ENCODE measurements around the gene CLTA. TPM values are rescaled to one million over a fixed set of nuclear protein-coding genes. Genes with fewer than 3 reads are reported as not detected.
"Not testable (repeated sequence)": the region's sequence is repeated elsewhere in the genome, so short reads cannot be mapped to it uniquely, and the experiment has no call there.

CLTA gene
- polyA plus RNA-seq, 1 experiment = 364 TPM

DNA sequence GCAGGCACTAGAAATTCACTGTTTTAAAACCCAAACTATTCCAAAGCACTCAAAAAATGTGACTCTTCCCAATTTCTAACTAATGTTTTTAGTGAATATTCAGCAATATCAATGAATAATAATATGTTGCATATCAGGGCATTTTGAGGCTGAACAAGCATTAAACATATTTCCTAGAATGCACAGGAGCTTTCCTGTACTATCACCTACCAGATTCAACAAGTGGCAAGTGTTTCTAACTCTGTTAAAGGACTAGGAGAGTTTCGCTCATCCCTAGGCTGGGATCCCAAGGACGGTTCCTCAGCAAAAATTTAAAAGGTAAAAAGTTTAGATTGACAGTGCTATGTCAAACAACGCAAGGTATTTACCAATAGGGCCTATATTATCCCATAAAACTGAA lies 46.5 kb downstream of the CLTA start:
- TF ChIP-seq, protein P1, sequence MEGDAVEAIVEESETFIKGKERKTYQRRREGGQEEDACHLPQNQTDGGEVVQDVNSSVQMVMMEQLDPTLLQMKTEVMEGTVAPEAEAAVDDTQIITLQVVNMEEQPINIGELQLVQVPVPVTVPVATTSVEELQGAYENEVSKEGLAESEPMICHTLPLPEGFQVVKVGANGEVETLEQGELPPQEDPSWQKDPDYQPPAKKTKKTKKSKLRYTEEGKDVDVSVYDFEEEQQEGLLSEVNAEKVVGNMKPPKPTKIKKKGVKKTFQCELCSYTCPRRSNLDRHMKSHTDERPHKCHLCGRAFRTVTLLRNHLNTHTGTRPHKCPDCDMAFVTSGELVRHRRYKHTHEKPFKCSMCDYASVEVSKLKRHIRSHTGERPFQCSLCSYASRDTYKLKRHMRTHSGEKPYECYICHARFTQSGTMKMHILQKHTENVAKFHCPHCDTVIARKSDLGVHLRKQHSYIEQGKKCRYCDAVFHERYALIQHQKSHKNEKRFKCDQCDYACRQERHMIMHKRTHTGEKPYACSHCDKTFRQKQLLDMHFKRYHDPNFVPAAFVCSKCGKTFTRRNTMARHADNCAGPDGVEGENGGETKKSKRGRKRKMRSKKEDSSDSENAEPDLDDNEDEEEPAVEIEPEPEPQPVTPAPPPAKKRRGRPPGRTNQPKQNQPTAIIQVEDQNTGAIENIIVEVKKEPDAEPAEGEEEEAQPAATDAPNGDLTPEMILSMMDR (IDR thresholded peaks at IDR 0.05; ENCODE audit: low read depth, low read length) = no peak
- no peaks in the 10 kb centered on the region for H3K27me3 ChIP-seq (ENCODE audit: control insufficient read depth, insufficient read depth, low read length)
- no peak overlapping the region for H3K27ac ChIP-seq (ENCODE audit: low read depth, low read length)
- no peak for DNase-seq (ENCODE audit: low read depth, low spot score)
- POLR2A ChIA-PET = interaction anchor here (0.5 kb wide), 1 partner anchor 238 kb away, joined by 8 read pairs; no protein-coding TSS in a partner anchor
- H3K4me3 ChIP-seq (ENCODE audit: low read depth, low read length) = no peak overlapping the region
- no peaks in the 10 kb centered on the region for H3K9me3 ChIP-seq (ENCODE audit: control insufficient read depth, insufficient read depth, low read length)
- CTCF ChIA-PET = interaction anchor here (0.7 kb wide), 1 partner anchor 92 kb away, joined by 3 read pairs; no protein-coding TSS in a partner anchor

GRCh38 chr9:36239205-36239604 lies 48.5 kb downstream of the CLTA start:
- H3K27ac ChIP-seq (ENCODE audit: low read depth, low read length); POLR2A ChIA-PET; H3K9me3 ChIP-seq (ENCODE audit: control insufficient read depth, insufficient read depth, low read length); DNase-seq (ENCODE audit: low read depth, low spot score); H3K27me3 ChIP-seq (ENCODE audit: control insufficient read depth, insufficient read depth, low read length); H3K4me3 ChIP-seq (ENCODE audit: low read depth, low read length): not testable (repeated sequence)
- CTCF ChIA-PET = interaction anchor here (1.2 kb wide), 1 partner anchor 90 kb away, joined by 3 read pairs; no protein-coding TSS in a partner anchor

GRCh38 chr9:36239675-36240074 lies 49.0 kb downstream of the CLTA start:
- H3K27ac ChIP-seq (ENCODE audit: low read depth, low read length); POLR2A ChIA-PET; H3K4me3 ChIP-seq (ENCODE audit: low read depth, low read length); DNase-seq (ENCODE audit: low read depth, low spot score); H3K27me3 ChIP-seq (ENCODE audit: control insufficient read depth, insufficient read depth, low read length); H3K9me3 ChIP-seq (ENCODE audit: control insufficient read depth, insufficient read depth, low read length): not testable (repeated sequence)
- CTCF ChIA-PET = interaction anchor here (1.2 to 1.3 kb wide), 2 partner anchors 90 to 211 kb away, joined by 3 read pairs; no protein-coding TSS in a partner anchor

DNA sequence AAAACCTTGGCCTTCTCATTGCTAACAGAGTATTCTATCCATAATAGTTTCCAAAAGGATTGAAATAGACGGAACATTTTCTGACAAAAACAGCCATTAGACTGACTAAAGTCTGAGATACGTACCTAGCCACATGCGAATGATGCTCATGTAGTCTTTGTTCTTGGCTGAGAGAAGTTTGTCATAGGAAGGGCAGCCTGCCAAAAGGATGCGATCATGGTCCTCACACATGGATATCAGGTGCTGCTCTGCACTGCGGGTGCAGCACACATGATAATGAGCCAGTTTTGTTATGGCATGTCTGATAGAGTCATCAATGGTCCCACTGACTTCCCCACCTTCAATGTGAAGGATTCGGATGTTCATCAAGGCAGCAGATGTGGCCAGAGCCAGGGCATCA lies 55.2 kb downstream of the CLTA start:
- POLR2A ChIA-PET = no interaction called here
- TF ChIP-seq, protein P1 (IDR thresholded peaks at IDR 0.05; ENCODE audit: low read depth, low read length) = no peak

DNA sequence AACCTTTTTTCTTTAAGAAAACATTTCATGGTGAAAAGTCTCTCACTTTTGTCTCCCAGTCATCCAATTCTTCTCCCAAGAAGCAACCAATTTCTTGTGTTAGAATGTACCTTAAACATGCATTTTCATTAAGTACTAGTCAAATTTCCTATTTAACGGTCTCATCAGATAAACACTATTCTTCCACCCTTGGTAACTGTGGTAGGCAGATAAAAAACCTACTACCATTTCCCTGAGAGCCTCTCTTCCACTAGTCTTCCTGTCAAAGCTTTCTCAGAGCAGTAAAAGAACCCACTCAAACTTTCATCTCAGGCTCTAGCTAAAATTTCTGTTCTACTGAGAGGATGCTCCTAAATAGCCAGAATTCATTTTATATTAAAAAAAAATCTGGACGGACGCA lies 56.6 kb downstream of the CLTA start:
- CTCF ChIA-PET = interaction anchor here (0.6 to 3.1 kb wide), 13 partner anchors 12 to 1032 kb away, joined by 3 to 64 read pairs (median 4); no protein-coding TSS in a partner anchor
- Histone ChIP-seq H3K27me3 (ENCODE audit: control insufficient read depth, insufficient read depth, low read length) (no peaks in the 10 kb centered on the region), H3K4me3 (ENCODE audit: low read depth, low read length) (no peak overlapping the region), H3K9me3 (ENCODE audit: control insufficient read depth, insufficient read depth, low read length) (no peaks in the 10 kb centered on the region), H3K27ac (ENCODE audit: low read depth, low read length) (no peak overlapping the region)
- POLR2A ChIA-PET = no interaction called here
- TF ChIP-seq, protein P1 (IDR thresholded peaks at IDR 0.05; ENCODE audit: low read depth, low read length) = no peak
- no peak for DNase-seq (ENCODE audit: low read depth, low spot score)

More for the DNA sequence above, 55.2 kb downstream of the CLTA start:
- no peak for DNase-seq (ENCODE audit: low read depth, low spot score)
- H3K4me3 ChIP-seq (ENCODE audit: low read depth, low read length) = no peak overlapping the region
- no peaks in the 10 kb centered on the region for H3K9me3 ChIP-seq (ENCODE audit: control insufficient read depth, insufficient read depth, low read length)
- CTCF ChIA-PET = no interaction called here
- no peaks in the 10 kb centered on the region for H3K27me3 ChIP-seq (ENCODE audit: control insufficient read depth, insufficient read depth, low read length)
- no peak overlapping the region for H3K27ac ChIP-seq (ENCODE audit: low read depth, low read length)

- DNase-seq (ENCODE audit: low read depth, low spot score) = peak; percentile 7
- H3K9me3 ChIP-seq (ENCODE audit: control insufficient read depth, insufficient read depth, low read length); H3K27me3 ChIP-seq (ENCODE audit: control insufficient read depth, insufficient read depth, low read length); H3K4me3 ChIP-seq (ENCODE audit: low read depth, low read length); H3K27ac ChIP-seq (ENCODE audit: low read depth, low read length); POLR2A ChIA-PET: not testable (repeated sequence)
- TF ChIP-seq, protein P1 (IDR thresholded peaks at IDR 0.05; ENCODE audit: low read depth, low read length) = peak; percentile 44
- CTCF ChIA-PET = interaction anchor here (0.6 to 3.1 kb wide), 16 partner anchors 11 to 1032 kb away, joined by 3 to 64 read pairs (median 4); no protein-coding TSS in a partner anchor
Measured at GRCh38 chr9:36248061-36248460, 57.3 kb downstream of the CLTA start.

All from AG04450 (cell line).